ENCODE data around the gene FGF22.
"Not testable (repeated sequence)": the region's sequence is repeated elsewhere in the genome, so short reads cannot be mapped to it uniquely, and the experiment has no call there.

The FGF22 gene

GRCh38 chr19:661427-662196 lies 21.9 kb downstream of the FGF22 start:
- DNase-seq = peak; percentile 35

- peak; percentile 54 for DNase-seq
These were observed 22.7 kb downstream of the FGF22 start for GRCh38 chr19:662207-662961.

GRCh38 chr19:662962-663681 lies 23.4 kb downstream of the FGF22 start, which contains the start of gene RNF126:
Gene RNF126 (minus strand): TSS chr19:663214. CDS start chr19:663121, 93 bp downstream.
- peak; percentile 93 for DNase-seq

GRCh38 chr19:663682-664117 lies 24.0 kb downstream of the FGF22 start:
- DNase-seq = no peak

- DNase-seq = peak; percentile 79
These were observed 25.3 kb downstream of the FGF22 start for GRCh38 chr19:664913-665443.

GRCh38 chr19:666985-667573 lies 27.4 kb downstream of the FGF22 start:
- not testable (repeated sequence) for DNase-seq

GRCh38 chr19:668675-669434 lies 29.2 kb downstream of the FGF22 start:
- DNase-seq = not testable (repeated sequence)

- DNase-seq = no peak
These were observed 31.0 kb downstream of the FGF22 start for GRCh38 chr19:670609-671075.

- DNase-seq = no peak
These were observed 34.8 kb downstream of the FGF22 start for GRCh38 chr19:674282-675151.

- no peak for DNase-seq
These were observed 36.3 kb downstream of the FGF22 start for GRCh38 chr19:676007-676338.

GRCh38 chr19:676339-677105 lies 36.8 kb downstream of the FGF22 start, which contains the start of gene FSTL3:
Gene FSTL3 (plus strand): TSS chr19:676392. CDS start chr19:676424, 32 bp downstream.
- DNase-seq = no peak

GRCh38 chr19:677201-677600 lies 37.5 kb downstream of the FGF22 start:
- no peak for DNase-seq

- DNase-seq = no peak
These were observed 38.1 kb downstream of the FGF22 start for GRCh38 chr19:677601-678436.

- no peak for DNase-seq
These were observed 39.2 kb downstream of the FGF22 start for GRCh38 chr19:678791-679388.

GRCh38 chr19:679418-680286 lies 40.0 kb downstream of the FGF22 start:
- DNase-seq = peak; percentile 19

GRCh38 chr19:680287-681028 lies 40.8 kb downstream of the FGF22 start:
- DNase-seq = peak; percentile 99
